NCI-H446 (cell line): Measurements from ENCODE around the gene SURF4.
"Not testable (repeated sequence)": the region's sequence is repeated elsewhere in the genome, so short reads cannot be mapped to it uniquely, and the experiment has no call there.

Experiments
- DNase-seq, 2 experiments: peaks; one replicate each; lab custom pipeline; 2025; lab: John Stamatoyannopoulos, UW

Gene SURF4

GRCh38 chr9:133334161-133334560, 41.7 kb downstream of the SURF4 start:
- DNase-seq = no peak

- no peak for DNase-seq
Measured at GRCh38 chr9:133333566-133333965, 42.3 kb downstream of the SURF4 start.

DNA sequence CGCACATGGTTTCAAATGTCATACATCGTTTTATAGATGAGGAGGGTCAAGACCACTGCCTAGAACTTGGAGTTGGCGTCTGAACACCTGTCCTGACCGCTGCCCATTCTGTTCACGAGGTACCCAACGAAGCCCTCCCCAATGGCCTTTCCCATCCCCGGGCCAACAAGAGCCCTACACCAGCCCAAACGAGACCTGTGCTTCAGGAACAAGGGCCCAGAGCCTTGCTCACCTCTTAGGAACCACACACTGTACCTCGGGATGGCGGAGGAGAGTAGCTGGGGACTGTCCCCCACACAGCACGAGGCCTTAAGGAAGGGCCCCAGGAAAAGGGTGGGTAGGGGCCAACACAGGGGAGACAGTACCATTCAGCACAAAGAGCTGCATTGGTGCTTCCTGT, 42.8 kb downstream of the SURF4 start:
- no peak for DNase-seq

- DNase-seq = no peak
Measured at GRCh38 chr9:133332381-133332730, 43.5 kb downstream of the SURF4 start.

GRCh38 chr9:133331641-133332380, 44.0 kb downstream of the SURF4 start:
- no peak for DNase-seq

DNA sequence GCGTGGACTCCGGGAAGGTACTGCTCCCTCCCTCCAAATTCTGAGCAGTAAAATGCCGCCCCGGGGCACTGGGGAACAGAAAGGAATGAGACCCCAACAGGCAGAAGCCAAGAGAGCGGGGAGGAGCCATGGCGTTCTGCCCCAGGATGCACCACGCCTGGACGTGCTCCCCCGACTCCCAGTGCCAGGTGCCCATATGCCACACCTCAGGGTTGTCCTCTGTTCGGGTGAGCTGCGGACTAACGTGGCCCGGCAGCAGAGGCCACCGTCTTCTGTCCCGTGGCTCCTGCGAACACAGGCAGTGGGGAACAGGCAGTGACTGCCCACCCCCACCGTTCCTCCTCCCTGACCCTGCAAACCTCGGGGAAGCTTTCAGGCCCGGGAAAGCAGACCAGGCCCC, 44.6 kb downstream of the SURF4 start:
- no peak for DNase-seq

DNA sequence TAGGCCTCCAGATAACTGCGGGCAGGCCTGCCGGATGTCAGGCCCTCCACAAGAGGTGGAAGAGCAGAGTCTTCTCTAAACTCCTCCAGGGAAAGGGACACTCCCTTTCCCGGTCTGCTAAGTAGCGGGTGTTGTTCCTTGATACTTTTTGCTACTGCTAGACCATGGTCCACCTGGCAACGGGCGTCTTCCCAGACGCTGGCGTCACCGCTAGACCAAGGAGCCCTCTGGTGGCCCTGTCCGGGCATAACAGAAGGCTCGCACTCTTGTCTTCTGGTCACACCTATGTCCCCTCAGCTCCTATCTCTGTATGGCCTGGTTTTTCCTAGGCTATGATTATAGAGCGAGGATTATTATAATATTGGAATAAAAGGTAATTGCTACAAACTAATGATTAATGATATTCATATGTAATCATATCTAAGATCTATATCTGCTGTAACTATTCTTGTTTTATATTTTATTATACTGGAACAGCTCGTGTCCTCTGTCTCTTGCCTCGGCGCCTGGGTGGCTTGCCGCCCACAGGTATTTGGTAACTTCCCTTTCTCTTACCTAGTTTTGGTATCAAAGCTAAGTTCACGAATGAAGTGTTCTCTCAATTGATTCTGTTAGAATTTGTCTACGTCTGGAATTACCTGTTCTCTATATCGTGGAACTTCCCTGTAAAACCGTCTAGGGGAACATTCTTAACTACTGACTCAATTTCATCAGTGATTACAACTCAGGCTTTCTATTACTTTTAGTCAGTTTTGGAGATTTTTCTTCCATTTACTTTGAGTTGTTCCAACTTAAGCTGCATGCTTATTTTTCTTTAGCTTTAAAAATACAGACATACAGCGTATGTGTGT, 46.3 kb downstream of the SURF4 start:
- DNase-seq = not testable (repeated sequence)

DNA sequence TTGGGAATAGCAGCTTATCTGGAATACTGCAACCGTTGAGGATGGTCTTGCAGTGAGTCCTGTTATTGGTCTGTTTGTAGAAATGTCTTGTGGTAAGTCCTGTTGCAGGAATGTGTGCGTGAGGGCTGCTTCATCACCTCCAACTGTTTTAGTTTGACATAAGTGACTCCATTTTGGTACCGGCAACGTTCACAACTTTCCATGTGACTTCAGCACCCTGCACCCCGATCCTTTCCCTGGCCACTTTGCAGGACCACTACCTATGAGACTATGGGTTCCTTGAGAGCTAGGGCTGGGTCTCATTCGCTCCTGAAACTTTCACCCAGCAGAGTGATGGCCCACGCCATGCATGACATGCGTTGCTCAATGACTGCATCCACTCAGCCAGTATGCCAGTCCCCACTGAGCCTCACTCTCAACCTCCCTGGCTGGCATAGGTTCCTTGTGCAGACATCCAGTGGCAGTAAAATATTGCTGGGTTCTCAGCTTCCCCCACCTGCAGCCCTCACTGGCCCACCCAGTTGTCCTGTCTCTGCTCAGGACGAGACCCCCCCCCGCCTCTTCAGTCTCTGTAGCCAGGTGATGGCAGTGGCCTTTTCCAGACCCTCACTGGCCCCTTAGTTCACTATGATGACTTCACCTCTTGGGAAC, 47.9 kb downstream of the SURF4 start:
- no peak for DNase-seq

- not testable (repeated sequence) for DNase-seq
Measured at GRCh38 chr9:133327021-133327420, 48.8 kb downstream of the SURF4 start.

GRCh38 chr9:133323991-133324703, 51.7 kb downstream of the SURF4 start:
- no peak for DNase-seq

- DNase-seq = no peak
Measured at GRCh38 chr9:133323211-133323610, 52.6 kb downstream of the SURF4 start.

DNA sequence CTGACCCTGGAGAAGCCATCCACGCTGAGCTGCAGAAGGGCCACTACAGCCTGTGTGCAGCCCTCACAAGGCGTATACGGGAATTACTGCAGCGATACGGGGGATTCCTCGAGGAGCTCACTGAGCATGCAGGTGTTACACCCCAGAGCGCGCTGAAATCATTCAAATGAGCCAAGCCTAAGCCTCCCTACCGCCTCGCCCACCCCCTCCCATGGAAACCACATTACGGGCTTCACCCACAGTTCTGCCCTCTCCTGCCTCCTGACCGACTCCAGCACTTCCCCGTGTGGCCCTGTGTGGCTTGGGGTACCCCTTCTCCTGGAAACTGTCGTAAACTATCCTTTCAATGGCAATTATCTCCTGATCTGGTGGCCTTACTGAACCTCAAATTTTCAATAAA, 53.2 kb downstream of the SURF4 start:
- no peak for DNase-seq

- no peak for DNase-seq
Measured at GRCh38 chr9:133321411-133321935, 54.4 kb downstream of the SURF4 start.

DNA sequence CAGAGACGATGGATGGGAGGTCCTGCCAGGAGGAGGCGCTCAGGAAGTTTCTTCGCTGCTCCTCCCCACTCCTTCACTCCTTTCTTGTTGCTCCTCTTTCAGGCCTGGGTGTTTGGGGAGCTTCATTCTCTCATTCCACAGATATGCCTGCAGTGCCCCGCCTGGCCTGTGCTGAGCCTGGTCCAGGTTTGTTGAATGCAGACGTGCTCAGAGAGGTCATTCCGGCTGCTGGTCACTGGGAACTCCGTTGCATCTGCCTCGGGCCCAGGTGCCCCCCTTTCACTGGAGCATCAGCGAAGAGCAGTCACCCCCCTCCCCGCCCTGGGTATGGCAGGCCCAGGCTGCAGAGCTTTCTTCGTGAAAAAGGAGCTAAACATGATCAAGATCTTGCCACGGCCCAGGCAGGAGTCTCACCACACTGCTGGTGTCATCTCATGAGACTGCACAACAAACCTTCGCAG, 55.4 kb downstream of the SURF4 start:
- no peak for DNase-seq

DNA sequence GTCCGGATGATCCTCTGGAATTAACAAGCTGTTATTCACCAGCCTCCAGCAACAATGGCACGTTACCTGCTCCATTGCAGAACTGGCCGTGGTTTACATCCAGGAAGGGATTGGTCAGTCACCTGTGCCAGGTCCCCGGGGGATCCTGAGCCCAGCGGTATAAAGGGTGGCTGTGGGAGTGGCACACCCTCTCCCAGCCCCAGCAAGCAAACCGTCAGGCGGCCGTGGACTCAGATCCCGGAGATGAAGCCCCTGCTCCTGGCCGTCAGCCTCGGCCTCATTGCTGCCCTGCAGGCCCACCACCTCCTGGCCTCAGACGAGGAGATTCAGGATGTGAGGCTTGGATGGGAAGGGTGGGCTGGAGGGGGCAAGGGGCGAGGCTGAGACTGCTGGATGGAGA, 58.3 kb downstream of the SURF4 start:
- not testable (repeated sequence) for DNase-seq

DNA sequence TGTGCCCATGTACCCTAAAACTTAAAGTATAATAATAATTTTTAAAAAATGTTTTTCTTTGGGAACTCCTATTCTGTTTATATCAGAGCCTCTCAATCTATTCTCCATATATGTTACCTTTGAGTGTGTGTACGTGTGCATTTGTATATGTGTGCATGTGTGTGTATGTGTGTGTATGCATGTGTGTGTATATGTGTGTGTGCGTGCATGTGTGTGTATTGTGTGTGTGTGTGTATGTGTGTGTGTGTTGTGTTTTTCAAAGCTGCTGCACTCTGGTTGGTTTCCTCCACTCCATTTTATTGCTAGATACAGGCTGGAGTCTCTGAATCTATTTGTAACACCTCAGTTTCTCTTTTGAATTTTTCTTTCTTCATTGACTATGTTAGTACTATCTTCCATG, 59.9 kb downstream of the SURF4 start:
- DNase-seq = no peak
